Measurements from ENCODE around the gene ARMC12.
"Not testable (repeated sequence)": the region's sequence is repeated elsewhere in the genome, so short reads cannot be mapped to it uniquely, and the experiment has no call there.

The ARMC12 gene

DNA sequence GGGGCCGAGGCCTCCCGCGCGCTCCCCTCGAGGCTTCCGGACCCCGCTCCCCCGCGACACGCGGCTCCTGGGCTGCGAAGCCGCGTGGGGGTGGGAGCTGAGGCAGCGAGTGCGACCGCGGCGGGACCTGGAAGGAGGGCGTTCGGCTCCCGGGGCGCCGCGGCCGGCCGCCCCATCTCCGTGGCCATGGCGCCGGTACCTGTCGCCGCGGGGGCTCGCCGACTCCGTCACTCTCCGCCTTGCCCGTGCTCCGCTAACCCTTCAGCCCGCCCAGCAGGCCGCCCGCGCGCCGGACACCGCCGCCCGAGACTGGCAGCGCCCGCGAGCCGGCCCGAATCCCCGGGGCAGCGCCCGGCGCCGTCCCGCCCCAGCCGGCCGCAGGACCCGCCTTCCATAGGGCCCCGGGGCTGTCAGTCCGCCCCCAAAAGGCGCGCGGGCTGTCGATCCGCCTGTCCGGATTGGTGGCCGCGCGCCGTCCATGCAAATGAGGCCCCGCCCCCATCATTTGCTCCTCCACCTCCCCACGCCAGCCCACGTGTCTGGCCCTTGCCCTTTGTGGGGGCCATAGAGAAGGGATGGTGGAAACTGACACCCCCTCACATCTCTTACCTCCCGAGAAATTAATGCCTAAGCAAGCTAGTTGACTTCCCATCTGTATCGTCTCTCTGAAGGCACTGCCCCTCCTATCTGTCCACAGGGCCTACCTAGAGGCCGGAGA is 48.1 kb upstream of the ARMC12 start, which contains the start of gene FKBP5:
TSS of gene FKBP5 (minus strand) at position 311 of the 718 bp plus-strand sequence. CDS start 46,091 bp downstream, outside the sequence.
- no peak for TF ChIP-seq GLIS3 (CRISPR knock-in tag; IDR thresholded peaks at IDR 0.05)
- ATAC-seq: peak; percentile 96

DNA sequence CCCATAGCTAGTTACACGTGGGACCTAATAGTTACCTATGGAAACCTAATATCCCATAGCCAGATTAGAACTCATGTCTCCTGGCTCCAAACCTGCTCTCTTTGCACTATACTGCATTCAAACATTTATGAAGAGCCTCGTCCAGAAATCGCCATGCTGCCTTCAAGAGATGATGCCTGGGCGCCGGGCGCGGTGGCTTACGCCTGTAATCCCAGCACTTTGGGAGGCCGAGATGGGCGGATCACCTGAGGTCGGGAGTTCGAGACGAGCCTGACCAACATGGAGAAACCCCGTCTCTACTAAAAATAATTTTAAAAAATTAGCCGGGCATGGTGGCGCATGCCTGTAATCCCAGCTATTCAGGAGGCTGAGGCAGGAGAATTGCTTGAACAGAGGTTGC is 46.8 kb upstream of the ARMC12 start:
- ATAC-seq: not testable (repeated sequence)

DNA sequence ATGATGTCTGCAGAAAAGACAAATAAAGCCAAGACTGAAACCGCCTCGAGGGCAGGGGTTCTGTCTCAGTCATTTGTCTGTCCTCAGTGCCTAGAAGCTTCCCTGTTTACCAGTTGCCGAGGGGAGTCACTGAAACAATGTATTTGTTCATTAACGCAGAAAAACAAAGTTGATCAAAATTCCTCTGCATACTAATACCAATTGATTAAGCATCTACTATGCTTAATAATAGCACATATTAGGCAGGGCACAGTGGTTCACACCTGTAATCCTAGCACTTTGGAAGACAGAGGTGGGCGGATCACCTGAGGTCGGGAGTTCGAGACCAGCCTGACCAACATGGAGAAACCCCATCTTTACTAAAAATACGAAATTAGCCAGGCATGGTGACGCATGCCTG is 46.3 kb upstream of the ARMC12 start:
- ATAC-seq: no peak
- no peak for TF ChIP-seq ESRRG (CRISPR knock-in tag; IDR thresholded peaks at IDR 0.05)
- no peak for TF ChIP-seq ZC3H10 (CRISPR knock-in tag; IDR thresholded peaks at IDR 0.05)
- TF ChIP-seq BACH2 (CRISPR knock-in tag; IDR thresholded peaks at IDR 0.05; ENCODE audit: borderline replicate concordance): no peak
- TF ChIP-seq ZNF70 (CRISPR knock-in tag; IDR thresholded peaks at IDR 0.05): no peak
- no peak for TF ChIP-seq TCF4 (CRISPR knock-in tag; IDR thresholded peaks at IDR 0.05; ENCODE audit: borderline replicate concordance)
- TF ChIP-seq ISL1 (CRISPR knock-in tag; IDR thresholded peaks at IDR 0.05): no peak
- TF ChIP-seq RARB (CRISPR knock-in tag; IDR thresholded peaks at IDR 0.05): no peak
- TF ChIP-seq OSR1 (CRISPR knock-in tag; IDR thresholded peaks at IDR 0.05): no peak
- TF ChIP-seq, protein P1, sequence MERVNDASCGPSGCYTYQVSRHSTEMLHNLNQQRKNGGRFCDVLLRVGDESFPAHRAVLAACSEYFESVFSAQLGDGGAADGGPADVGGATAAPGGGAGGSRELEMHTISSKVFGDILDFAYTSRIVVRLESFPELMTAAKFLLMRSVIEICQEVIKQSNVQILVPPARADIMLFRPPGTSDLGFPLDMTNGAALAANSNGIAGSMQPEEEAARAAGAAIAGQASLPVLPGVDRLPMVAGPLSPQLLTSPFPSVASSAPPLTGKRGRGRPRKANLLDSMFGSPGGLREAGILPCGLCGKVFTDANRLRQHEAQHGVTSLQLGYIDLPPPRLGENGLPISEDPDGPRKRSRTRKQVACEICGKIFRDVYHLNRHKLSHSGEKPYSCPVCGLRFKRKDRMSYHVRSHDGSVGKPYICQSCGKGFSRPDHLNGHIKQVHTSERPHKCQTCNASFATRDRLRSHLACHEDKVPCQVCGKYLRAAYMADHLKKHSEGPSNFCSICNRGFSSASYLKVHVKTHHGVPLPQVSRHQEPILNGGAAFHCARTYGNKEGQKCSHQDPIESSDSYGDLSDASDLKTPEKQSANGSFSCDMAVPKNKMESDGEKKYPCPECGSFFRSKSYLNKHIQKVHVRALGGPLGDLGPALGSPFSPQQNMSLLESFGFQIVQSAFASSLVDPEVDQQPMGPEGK (CRISPR knock-in tag; IDR thresholded peaks at IDR 0.05; ENCODE audit: borderline replicate concordance): no peak
- TF ChIP-seq ZNF565 (CRISPR knock-in tag; conservative IDR thresholded peaks at IDR 0.05; ENCODE audit: low read depth): no peak

DNA sequence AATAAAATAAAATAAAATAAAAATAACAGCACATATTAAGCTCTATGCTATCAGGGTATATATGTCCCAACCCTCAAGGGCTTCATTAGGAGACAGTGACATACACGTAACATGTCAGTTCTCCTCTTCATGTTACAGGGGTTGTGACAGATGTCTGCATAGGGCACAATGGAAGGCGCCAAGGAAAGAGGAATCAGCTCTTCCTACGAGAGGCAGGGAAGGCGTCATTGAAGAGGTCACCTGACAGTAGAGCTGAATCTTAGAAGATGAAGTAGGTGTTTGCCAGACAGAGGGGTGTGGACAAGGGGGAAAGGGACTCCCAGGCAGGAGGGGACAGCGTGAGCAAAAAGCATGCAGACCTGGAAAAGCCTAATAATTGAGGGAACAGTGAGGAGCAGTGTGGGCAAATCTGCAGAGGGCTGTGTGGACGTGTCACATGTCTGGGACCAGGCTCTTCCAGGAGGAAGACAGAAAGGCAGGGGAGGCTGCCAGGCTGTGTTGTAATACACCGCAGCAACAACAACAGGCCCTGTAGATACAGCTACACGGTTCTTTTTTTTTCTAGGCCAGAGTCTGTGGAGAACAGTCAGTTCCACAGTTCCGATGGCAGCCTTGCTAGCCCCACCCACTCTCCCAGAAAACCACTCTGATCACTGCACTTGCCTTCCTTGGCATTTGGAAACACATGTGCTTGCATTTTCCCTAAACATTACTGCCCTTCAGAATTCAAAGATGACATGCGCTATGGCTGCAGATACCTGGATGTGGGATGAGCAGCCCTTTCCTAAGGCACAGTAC is 45.6 kb upstream of the ARMC12 start:
- TF ChIP-seq ISL1 (CRISPR knock-in tag; IDR thresholded peaks at IDR 0.05) (no peak), SNAI2 (CRISPR knock-in tag; IDR thresholded peaks at IDR 0.05) (no peak), BACH2 (CRISPR knock-in tag; IDR thresholded peaks at IDR 0.05; ENCODE audit: borderline replicate concordance) (no peak), ZC3H10 (CRISPR knock-in tag; IDR thresholded peaks at IDR 0.05) (no peak), ZNF70 (CRISPR knock-in tag; IDR thresholded peaks at IDR 0.05) (no peak), ZNF565 (CRISPR knock-in tag; conservative IDR thresholded peaks at IDR 0.05; ENCODE audit: low read depth) (no peak), GLIS3 (CRISPR knock-in tag; IDR thresholded peaks at IDR 0.05) (no peak)
- TF ChIP-seq, protein P1 (CRISPR knock-in tag; IDR thresholded peaks at IDR 0.05; ENCODE audit: borderline replicate concordance): no peak
- TF ChIP-seq, protein P2, sequence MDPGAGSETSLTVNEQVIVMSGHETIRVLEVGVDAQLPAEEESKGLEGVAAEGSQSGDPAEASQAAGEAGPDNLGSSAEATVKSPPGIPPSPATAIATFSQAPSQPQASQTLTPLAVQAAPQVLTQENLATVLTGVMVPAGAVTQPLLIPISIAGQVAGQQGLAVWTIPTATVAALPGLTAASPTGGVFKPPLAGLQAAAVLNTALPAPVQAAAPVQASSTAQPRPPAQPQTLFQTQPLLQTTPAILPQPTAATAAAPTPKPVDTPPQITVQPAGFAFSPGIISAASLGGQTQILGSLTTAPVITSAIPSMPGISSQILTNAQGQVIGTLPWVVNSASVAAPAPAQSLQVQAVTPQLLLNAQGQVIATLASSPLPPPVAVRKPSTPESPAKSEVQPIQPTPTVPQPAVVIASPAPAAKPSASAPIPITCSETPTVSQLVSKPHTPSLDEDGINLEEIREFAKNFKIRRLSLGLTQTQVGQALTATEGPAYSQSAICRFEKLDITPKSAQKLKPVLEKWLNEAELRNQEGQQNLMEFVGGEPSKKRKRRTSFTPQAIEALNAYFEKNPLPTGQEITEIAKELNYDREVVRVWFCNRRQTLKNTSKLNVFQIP (CRISPR knock-in tag; IDR thresholded peaks at IDR 0.05; ENCODE audit: borderline replicate concordance, low read depth): no peak
- no peak for ATAC-seq

DNA sequence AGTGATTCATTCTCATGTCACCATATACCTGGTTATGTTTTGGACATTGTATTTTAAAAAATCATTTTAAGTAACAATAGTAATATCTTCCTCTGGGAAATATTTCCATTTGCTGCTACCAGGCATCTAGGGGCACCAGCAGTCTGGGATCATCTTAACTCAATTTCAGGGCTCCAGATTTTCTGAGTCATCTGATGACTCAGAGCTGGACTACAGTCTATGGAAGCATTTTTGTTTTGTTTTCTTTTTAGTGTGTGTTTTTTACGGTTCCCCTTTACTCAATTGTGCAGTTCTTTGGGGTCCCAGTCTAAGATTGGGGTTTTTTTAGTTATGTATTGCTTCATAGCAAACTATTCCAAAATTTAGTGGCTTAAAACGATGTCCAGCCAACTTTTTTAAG is 42.4 kb upstream of the ARMC12 start:
- TF ChIP-seq OSR1 (CRISPR knock-in tag; IDR thresholded peaks at IDR 0.05): no peak
- no peak for TF ChIP-seq ZNF70 (CRISPR knock-in tag; IDR thresholded peaks at IDR 0.05)
- no peak for TF ChIP-seq ZC3H10 (CRISPR knock-in tag; IDR thresholded peaks at IDR 0.05)
- no peak for TF ChIP-seq TOX (CRISPR knock-in tag; IDR thresholded peaks at IDR 0.05; ENCODE audit: borderline replicate concordance)
- no peak for TF ChIP-seq ZFP3 (CRISPR knock-in tag; IDR thresholded peaks at IDR 0.05)
- no peak for TF ChIP-seq PPARA (CRISPR knock-in tag; IDR thresholded peaks at IDR 0.05; ENCODE audit: borderline replicate concordance)
- no peak for ATAC-seq

DNA sequence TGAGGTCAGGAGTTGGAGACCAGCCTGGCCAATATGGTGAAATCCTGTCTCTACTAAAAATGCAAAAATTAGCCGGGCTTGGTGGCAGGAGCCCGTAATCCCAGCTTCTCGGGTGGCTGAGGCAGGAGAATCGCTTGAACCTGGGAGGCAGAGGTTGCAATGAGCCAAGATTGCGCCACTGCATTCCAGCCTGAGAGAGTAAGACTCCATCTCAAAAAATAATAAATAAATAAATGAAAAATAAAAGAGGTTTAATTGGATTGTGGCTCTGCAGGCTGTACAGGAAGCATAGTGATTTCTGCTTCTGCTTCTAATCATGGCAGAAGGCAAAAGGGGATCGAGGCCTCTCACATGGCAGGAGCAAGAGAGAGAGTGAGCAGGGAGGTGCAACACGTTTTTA is 38.4 kb upstream of the ARMC12 start:
- ATAC-seq: not testable (repeated sequence)
